GM23248 (cell line): ENCODE data around the gene LMCD1.

Experiments
- EZH2 ChIP-seq: fragments of 200-600 bp; sonication (generic); IDR thresholded peaks from 2 replicates; pipeline ENCODE4 v1.6.1; 2018; ENCODE audit warnings: antibody characterized with exemption, mild to moderate bottlenecking; ENCODE audit not compliant: insufficient read depth, poor library complexity, severe bottlenecking
- EZH2phosphoT487 ChIP-seq: fragments of 200-600 bp; sonication (generic); IDR thresholded peaks from 2 replicates; pipeline ENCODE4 v1.6.1; 2018; ENCODE audit warnings: antibody characterized with exemption, moderate library complexity, mild to moderate bottlenecking, low read depth; ENCODE audit not compliant: insufficient read depth

DNA sequence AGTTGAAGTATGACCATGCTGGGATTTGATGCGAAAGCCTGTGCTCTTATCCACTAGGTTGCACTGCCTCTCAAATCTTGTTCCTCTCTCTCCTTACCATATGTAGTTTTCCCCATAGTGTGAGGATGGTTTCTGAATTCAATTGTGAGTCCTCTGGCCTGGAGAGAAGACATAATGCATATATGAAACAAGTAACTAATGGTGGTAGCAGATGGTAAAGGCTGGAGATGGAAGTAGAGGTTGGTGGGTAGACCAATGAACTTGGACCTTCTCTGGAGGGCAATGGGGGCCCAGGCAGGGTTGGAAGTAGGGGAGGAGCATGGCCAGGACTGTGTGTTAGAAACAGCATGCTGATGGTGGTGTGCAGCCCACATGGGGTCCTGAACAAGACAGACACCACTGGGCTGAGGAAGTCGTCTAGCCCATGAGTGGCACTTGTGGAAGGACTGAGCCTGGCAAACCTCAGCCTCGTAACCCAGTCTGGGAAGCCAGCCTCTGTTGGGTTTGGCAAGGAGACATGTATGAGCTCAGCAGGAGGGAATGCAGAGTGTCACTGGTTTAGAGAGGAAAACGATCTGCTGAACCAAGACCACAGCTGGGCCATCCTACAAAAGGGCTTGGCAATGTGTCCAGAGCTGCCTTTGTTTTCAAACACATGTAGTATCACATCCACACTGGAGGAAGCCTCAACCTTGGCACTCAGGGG, 18.5 kb upstream of the LMCD1 start:
- TF ChIP-seq EZH2phosphoT487 (no peak), EZH2 (no peak)
